ENCODE results near the gene KLHDC3. TPM values are rescaled to one million over a fixed set of nuclear protein-coding genes. Genes with fewer than 3 reads are reported as not detected.

KLHDC3 gene
- total RNA-seq, 1 experiment from 2014 or later = 51.7 TPM

DNA sequence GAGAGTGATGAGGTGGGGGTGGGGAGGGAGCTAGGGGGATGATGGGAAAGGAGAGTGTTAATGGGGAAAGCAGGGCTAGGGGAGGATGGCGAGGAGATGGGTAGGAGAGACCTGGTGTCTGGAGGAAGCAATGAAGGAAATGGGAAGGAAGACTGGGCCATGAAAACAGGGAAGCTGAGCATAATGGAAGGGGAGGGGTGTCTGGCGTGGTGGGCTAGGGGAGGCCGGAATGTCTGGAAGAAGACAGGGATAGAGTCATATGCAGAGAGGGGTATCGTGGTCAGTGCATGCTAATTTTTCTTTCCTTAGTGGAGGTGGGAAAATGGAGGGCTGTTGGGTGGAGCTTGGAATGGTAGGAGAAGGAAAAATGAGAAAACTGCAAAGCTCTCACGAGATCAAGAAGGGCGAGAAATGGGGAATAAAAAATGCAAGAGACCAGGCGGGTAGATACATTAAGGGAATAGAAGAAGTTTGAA is 423 bp downstream of the KLHDC3 start:
- Histone ChIP-seq H3K9me3 (no peaks in the 10 kb centered on the region), H3K36me3 (peaks cover 11% of the 10 kb centered on the region), H3K4me3 (peak overlapping the region; percentile 67), H3K27me3 (no peaks in the 10 kb centered on the region)
- no peak for DNase-seq

DNA sequence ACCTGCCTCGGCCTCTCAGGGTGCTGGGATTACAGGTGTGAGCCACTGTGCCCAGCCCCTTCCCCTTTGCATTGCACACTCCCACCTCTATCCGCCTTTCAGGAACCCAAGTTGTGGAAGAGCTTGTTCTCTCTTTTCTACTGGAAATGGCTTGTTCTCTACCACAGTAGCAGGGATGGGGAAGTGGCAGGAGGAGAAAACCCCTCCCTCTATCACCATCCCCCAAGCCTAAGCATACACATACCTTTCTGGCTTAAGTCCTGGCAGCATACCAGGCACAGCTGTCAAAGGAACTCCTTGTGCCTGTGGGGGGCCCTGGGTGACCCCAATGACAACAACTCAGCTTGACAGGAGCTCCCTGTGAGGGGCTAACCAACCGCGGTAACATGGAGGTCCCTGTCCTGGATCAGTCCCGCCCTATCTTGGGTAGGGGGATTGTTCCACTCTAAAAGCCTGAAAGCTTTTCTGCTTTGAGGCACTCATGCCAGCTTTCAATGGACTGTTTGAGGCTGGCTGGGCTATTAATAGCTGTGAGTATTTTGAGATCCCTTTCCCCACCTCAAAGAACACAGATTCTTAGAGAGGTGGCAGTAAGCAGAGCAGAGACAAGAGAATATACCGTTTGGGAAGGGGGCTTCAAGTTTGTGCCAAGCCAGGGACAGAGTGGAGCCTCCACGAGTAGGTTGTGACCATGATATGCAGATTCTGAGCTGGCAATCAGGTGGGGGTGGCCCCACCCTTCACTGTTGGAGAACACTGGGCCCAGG is 2.3 kb downstream of the KLHDC3 start:
- no peak overlapping the region for H3K4me3 ChIP-seq
- peaks cover 12% of the 10 kb centered on the region for H3K36me3 ChIP-seq
- no peaks in the 10 kb centered on the region for H3K27me3 ChIP-seq
- H3K9me3 ChIP-seq = no peaks in the 10 kb centered on the region
- no peak for DNase-seq

- no peak for DNase-seq
- Histone ChIP-seq H3K27me3 (no peaks in the 10 kb centered on the region), H3K9me3 (no peaks in the 10 kb centered on the region), H3K36me3 (peaks cover 6% of the 10 kb centered on the region), H3K4me3 (no peak overlapping the region)
Measured at GRCh38 chr6:43016943-43017334, 2.9 kb downstream of the KLHDC3 start.

DNA sequence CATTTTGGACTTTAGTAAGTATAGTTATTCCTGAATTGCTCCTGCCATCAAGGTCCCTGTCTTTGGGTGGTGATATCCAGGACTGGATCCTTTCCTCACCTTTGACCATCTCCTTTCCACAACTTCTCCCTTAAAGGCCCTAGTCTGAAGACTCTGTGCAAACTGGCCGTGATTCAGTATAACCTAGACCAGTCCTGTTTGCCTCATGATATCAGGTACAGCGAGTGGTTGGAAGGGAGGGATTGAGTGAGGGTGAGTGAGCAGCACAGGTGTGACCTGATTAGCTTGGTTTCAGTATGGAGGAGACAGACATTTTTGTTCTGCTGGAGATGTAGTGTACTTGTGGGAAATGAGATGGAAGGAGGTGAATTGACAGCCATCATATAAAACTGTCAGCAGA is 5.1 kb downstream of the KLHDC3 start:
- no peak for DNase-seq
- Histone ChIP-seq H3K27me3 (no peaks in the 10 kb centered on the region), H3K36me3 (peaks cover 8% of the 10 kb centered on the region), H3K4me3 (no peak overlapping the region), H3K9me3 (no peaks in the 10 kb centered on the region)

DNA sequence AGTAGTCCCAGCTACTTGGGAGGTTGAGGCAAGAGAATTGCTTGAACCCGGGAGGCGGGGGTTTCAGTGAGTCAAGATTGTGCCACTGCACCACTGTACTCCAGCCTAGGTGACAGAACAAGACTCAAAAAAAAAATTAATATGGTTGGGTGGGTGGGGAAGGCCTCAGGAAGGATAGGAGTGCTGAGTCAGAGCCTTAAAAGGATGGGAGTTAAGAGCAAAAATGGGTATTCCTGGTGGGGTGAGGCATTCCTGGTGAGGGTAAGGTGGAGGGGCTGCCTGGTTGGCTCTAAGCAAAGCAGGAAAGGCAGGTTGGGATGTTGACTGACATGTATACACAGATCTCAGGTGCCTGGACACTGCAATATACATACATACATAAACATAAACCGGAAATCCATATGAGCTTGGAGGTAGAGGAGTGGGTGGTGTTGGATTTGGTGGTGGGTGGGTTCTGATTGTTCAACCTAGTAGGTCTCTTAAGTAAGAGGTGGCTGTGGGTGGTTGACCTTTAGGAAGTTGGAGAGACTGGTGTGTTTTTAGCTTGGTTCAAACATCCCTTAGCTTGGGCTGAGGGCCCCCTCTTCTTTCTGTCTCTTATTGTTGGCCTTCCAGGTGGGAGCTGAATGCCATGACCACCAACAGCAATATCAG is 6.1 kb downstream of the KLHDC3 start:
- DNase-seq = no peak
- H3K36me3 ChIP-seq = peaks cover 14% of the 10 kb centered on the region
- no peaks in the 10 kb centered on the region for H3K27me3 ChIP-seq
- H3K9me3 ChIP-seq = no peaks in the 10 kb centered on the region
- no peak overlapping the region for H3K4me3 ChIP-seq

DNA sequence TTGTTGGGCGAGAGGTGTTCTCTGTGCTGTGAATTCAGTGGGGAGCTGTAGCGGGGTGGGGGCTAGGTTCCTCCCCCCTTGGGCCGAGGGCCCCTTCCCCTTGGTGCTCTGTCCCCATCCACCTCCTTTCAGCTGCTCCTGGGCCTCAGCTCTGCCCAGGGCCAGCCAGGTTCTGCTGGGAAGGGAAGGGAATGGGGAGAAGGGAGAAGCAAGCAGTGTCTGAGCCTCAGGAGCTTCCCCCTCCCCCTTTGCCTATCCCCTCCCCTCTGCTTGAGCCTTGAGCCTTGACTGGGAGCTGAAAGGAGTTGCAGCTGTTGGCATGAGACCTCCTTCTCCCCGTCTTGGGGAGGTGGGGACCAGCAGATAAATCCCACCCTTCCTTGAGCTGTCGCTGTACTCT is 6.8 kb downstream of the KLHDC3 start:
- no peaks in the 10 kb centered on the region for H3K9me3 ChIP-seq
- H3K4me3 ChIP-seq = peak overlapping the region; percentile 66
- peaks cover 16% of the 10 kb centered on the region for H3K36me3 ChIP-seq
- DNase-seq = peak; percentile 10
- H3K27me3 ChIP-seq = no peaks in the 10 kb centered on the region

DNA sequence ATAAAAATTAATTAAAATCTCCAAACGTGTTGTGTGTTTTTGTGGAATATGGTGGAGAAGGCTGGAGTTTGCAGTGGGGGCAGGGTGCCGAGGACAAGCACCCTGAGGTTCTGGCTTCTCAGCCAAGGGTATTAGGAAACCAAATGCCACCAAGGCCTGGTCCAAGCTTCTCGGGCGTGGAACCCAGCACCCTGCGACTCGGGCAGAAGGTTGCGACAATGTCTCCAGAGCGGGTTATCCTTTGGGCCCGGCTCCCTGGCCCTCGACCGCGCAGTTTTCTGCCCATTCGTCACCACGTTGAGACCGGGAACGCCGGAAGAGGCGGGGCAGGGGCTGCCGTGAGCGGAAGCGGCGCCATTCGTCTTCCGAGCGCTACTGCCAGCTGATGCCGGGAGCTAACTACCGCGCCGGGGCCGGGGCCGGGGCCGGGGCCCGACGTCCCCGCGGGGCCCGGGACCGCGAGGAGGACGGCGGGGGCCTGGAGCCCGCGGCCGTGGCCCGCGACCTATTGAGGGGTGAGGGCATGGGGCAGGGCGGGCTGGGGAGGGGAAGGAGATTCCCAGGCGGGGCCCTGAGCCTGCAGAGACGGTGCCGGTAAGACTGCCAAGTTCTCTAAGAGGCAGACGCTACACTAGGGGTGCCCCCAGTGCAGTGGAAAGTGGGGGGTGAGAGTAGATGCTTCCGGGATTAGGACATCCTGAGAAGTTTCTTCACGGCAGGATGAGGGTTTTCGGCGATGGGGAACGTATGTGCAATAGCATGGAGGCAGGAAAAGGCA is 7.4 kb downstream of the KLHDC3 start, which contains the start of gene RRP36:
Gene RRP36, plus strand, starts transcription at position 354 of the 778 bp plus-strand sequence. Its CDS starts 32 bp downstream, at position 386.
- peaks cover 20% of the 10 kb centered on the region for H3K36me3 ChIP-seq
- H3K9me3 ChIP-seq = no peaks in the 10 kb centered on the region
- DNase-seq = peak; percentile 78
- peak within 1 kb of the TSS; percentile 66 for H3K4me3 ChIP-seq
- no peaks in the 10 kb centered on the region for H3K27me3 ChIP-seq

- Histone ChIP-seq H3K27me3 (no peaks in the 10 kb centered on the region), H3K4me3 (no peak overlapping the region), H3K36me3 (peaks cover 25% of the 10 kb centered on the region), H3K9me3 (no peaks in the 10 kb centered on the region)
- DNase-seq = no peak
Measured at GRCh38 chr6:43024436-43024835, 10.4 kb downstream of the KLHDC3 start.

DNA sequence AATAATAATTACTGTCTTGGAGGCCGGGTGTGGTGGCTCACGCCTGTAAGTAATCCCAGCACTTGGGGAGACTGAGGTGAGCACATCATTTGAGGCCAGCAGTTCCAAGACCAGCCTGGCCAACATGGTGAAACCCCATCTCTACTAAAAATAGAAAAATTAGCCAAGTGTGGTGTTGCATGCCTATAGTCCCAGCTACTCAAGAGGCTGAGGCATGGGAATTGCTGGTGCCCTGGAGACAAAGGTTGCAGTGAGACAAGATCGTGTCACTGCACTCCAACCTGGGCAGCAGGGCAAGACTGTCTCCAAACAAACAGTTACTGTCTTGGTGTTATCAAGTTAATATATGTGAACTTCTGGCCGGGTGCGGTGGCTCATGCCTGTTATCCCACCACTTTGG is 12.3 kb downstream of the KLHDC3 start:
- no peak for DNase-seq
- Histone ChIP-seq H3K4me3 (no peak overlapping the region), H3K36me3 (peaks cover 28% of the 10 kb centered on the region), H3K9me3 (no peaks in the 10 kb centered on the region), H3K27me3 (no peaks in the 10 kb centered on the region)

- H3K9me3 ChIP-seq = no peaks in the 10 kb centered on the region
- DNase-seq = no peak
- peaks cover 24% of the 10 kb centered on the region for H3K36me3 ChIP-seq
- no peaks in the 10 kb centered on the region for H3K27me3 ChIP-seq
- no peak overlapping the region for H3K4me3 ChIP-seq
Measured at GRCh38 chr6:43029120-43029519, 15.1 kb downstream of the KLHDC3 start.

- Histone ChIP-seq H3K9me3 (no peaks in the 10 kb centered on the region), H3K36me3 (peaks cover 10% of the 10 kb centered on the region), H3K27me3 (no peaks in the 10 kb centered on the region), H3K4me3 (no peak overlapping the region)
- no peak for DNase-seq
Measured at GRCh38 chr6:43032326-43032725, 18.3 kb downstream of the KLHDC3 start.

- H3K9me3 ChIP-seq = no peaks in the 10 kb centered on the region
- H3K36me3 ChIP-seq = peaks cover 10% of the 10 kb centered on the region
- no peaks in the 10 kb centered on the region for H3K27me3 ChIP-seq
- no peak for DNase-seq
- no peak overlapping the region for H3K4me3 ChIP-seq
Measured at GRCh38 chr6:43033496-43034189, 19.6 kb downstream of the KLHDC3 start.

DNA sequence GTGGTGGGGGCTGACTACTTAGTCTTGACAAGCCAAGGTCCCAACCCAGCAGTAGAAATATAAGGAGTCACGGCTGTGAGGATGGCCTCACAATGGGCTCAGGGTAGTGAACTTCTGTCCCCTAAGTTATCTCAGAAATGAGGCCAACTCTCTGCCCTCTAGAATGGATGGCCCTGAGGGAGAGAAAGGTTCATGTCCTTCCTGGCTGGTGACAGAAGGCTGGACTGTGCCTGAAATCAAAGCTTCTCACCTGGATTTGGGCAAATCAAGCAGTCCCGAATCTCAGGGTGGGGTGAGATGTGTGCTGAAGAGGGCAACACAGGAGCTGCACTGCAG is 20.1 kb downstream of the KLHDC3 start:
- Histone ChIP-seq H3K27me3 (no peaks in the 10 kb centered on the region), H3K9me3 (no peaks in the 10 kb centered on the region), H3K36me3 (peaks cover 10% of the 10 kb centered on the region), H3K4me3 (no peak overlapping the region)
- no peak for DNase-seq

DNA sequence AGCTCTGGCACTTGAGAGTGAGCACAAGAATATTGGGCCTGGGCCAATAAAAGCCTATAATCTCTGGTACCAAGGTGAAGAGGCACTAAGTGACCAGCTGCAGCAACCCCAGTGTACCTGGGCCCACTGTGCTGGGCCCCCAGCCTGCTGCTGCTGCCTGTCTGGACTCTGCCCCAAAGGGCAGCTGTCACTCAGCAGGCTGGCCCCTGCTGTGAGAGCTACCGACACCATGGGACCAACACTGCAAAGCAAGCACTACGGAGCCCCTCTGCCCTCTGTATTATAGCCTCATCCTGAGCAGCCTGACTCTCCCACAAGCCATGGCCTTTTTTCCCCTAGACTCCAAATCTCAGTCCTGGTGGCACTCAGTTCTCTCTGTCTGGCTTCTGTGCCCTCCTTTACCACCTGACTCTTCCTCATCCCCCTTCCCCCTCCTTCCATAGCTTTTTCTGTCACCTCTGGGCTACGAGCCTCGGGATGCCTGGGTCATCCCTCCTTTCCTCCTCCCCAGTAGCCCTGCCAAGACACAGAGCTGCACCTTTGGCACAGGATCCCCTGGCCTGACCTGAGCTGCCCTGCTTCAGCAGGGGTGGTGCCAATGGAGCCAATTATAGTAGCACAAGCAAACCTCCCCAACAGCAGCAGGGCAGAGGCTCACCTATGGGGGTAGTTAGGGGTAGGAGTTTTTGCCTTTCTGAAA is 21.6 kb downstream of the KLHDC3 start:
- no peak for DNase-seq

GRCh38 chr6:43036712-43037111 is 22.7 kb downstream of the KLHDC3 start:
- DNase-seq = no peak
- no peaks in the 10 kb centered on the region for H3K9me3 ChIP-seq
- no peaks in the 10 kb centered on the region for H3K27me3 ChIP-seq
- no peak overlapping the region for H3K4me3 ChIP-seq
- H3K36me3 ChIP-seq = no peaks in the 10 kb centered on the region; the same call in 1 of the 2 replicates

More for the DNA sequence above, 21.6 kb downstream of the KLHDC3 start:
- Histone ChIP-seq H3K36me3 (no peaks in the 10 kb centered on the region; the same call in 1 of the 2 replicates), H3K4me3 (no peak overlapping the region), H3K9me3 (no peaks in the 10 kb centered on the region), H3K27me3 (no peaks in the 10 kb centered on the region)

- Histone ChIP-seq H3K9me3 (no peaks in the 10 kb centered on the region), H3K4me3 (no peak overlapping the region), H3K27me3 (no peaks in the 10 kb centered on the region), H3K36me3 (no peaks in the 10 kb centered on the region; the same call in 1 of the 2 replicates)
- DNase-seq = no peak
Measured at GRCh38 chr6:43037197-43037596, 23.1 kb downstream of the KLHDC3 start.
